Fibroblast of skin of left quadriceps (primary cell): Measurements from ENCODE around the gene HMG20A.

ENCODE experiments used
- DNase-seq, 2 experiments: peaks; one replicate each; pipeline ENCODE4 v3.0.0-alpha.2; 2013; ENCODE audit warnings: low read depth in 2 of 2

Gene HMG20A

GRCh38 chr15:77518458-77518857, 97.8 kb downstream of the HMG20A start:
- no peak for DNase-seq

GRCh38 chr15:77519540-77519939, 98.9 kb downstream of the HMG20A start:
- no peak for DNase-seq

- no peak for DNase-seq
Observed at GRCh38 chr15:77521206-77521605, 100.5 kb downstream of the HMG20A start.

GRCh38 chr15:77525400-77525811, 104.7 kb downstream of the HMG20A start:
- no peak for DNase-seq

- DNase-seq: no peak
Observed at GRCh38 chr15:77525907-77526594, 105.4 kb downstream of the HMG20A start.

GRCh38 chr15:77526595-77527163, 106.0 kb downstream of the HMG20A start:
- DNase-seq: no peak

- peak in 1 of 2 experiments; percentile 25 for DNase-seq
Observed at GRCh38 chr15:77527164-77527778, 106.6 kb downstream of the HMG20A start.

DNA sequence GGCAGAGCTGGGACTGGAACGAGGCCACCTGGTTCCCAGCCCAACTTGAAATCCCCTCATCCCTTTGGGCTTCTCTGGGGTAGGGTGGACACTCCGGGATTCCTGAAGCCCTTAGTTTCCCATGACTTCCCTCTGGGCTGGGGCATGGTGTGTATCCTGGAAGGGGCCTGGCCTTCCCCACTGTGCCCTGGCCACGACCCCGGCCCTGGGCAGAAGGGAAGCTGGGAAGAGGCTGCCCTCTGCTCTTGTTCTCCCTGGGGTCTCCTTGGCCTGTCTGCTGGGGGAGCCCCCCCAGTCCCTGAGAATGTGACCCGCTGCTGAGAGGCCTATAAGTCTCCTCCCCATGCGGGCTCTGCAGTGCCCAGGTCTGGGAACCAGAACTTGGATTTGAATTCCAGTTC, 107.1 kb downstream of the HMG20A start:
- no peak for DNase-seq

DNA sequence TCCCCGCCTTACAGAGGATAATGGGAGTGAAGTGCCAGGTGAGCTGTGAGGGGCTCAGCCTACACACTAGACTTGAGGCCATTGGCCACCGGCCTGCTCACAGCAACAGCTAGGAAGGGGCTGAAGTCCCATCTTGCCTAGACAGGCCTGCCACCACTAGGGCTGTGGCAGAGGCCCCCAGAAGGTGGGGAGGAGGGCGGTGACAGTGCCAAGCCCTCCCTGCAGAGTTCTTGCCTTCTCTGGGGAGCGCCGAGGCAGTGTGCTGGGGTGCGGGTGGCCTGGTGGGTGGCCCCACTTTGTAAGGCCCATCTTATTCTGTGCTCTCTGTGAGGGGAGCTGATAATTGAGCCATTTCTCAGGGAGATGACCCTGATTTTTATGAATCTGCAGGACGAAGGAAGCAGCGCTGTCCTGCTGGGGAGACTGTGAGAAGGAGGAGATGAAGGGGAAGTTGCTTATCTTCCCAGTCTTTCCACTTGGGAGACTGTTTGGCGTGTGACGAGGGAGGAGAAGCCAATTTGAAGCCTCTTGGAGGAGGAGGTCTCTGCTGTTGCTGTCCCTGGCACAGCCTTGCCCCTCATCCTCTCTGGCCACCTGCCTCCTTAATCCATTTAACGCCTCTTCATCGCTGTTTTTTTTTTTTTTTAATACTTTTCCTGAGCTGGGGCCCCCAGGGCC, 107.7 kb downstream of the HMG20A start:
- no peak for DNase-seq

- DNase-seq: no peak
Observed at GRCh38 chr15:77528968-77529319, 108.3 kb downstream of the HMG20A start.

GRCh38 chr15:77529394-77530159, 108.9 kb downstream of the HMG20A start:
- no peak for DNase-seq

DNA sequence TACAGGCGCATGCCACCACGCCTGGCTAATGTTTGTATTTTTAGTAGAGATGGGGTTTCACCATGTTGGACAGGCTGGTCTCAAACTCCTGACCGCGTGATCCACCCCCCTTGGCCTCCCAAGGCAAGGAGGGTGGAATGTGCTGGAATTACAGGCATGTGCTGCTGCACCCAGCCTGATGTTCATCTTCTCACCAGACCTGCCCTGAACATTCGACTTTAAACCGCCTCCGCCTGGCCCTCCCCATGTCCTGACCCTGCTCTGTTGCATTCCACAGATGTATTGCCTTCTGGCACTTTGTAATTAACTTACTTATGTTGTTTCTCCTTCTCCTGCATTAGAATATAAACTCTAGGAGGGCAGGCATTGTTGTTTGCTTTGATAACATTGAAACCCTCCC, 109.9 kb downstream of the HMG20A start:
- DNase-seq: no peak

DNA sequence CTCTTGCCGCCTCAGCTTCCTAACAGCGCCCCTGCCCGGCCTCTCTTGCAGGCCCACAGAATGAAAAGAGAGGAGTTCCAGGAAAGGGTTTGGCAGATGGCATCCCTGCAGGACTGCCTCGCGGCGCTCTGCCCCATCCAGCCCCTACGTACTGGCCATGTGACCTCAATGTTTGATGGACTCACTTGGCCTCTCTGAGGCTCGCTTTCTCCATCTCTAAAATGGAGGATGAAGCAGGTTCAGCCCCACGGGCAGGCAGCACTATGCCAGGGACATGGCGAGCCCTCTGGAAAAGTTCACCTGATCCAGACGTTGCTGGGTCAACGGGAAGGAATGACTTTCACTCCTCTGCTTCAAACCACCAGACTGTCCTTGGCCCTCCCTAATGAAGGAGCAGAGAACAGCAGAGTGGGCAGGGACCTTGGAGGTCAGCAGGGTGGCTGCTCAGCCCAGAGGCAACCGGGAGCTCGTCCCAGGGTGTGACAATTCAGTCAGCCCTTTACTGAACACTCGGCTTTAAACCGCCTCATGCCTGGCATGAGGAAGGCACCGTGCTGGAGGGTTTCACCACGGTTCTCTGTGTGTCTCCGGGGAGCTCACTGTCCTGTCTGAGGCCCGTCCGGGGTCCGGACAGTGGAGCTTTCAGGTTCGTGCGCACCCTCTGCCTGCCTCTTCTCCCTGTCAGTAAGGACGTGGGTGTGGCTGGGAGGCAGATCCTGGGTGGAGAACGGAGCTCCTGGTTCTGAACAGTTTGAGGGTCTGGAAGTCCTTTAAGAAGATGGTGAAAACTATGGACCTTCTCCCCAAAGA, 110.7 kb downstream of the HMG20A start:
- DNase-seq: no peak

DNA sequence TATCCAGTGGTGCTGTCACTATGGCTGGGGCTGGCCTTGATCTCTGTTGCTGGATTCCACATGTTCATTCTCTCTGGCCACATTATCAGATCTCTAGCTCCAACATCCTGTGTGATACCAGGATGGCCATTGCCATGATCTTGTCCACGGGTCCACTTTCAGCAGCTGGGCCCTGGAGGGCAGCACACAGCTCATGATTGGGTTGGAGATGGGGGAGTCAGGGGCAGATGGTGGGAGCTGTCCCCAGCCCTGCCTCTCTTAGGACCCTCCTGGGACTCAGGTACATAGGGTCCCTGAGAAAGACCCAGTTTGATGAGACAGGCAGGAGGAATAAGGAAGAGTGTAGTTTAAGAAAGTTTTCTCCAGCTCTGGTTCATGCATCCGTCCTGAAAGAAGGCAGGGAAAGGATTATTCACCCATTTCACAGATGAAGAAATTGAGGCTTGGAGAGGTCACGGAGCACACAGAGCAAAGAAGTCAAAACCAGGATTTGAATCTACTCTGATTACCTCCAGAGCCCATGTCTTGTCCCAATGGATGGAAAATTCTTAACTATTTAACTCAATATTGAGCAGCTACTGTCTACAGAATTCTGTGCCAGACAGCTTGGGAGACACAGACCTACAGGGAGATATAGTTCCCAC, 111.5 kb downstream of the HMG20A start:
- DNase-seq: no peak

DNA sequence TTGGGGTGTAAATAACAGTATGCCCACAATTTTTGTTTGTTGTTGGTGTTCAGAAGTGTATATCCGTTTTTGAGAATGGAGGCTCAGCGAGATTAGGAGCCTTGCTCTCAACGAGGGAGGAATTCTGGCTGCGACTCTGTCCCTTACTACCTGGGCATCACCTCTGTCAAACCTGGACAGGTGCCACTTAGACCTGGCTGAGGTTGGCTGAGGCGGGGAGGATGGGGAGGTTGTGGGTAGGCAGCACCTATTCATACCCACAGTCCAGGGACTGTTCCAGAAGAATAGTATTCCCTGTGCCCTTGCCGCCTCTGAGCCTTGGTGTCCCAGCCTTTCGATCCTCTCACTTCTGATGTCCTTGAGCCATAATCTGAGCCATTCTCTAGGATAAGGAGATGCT, 112.2 kb downstream of the HMG20A start:
- DNase-seq: no peak

DNA sequence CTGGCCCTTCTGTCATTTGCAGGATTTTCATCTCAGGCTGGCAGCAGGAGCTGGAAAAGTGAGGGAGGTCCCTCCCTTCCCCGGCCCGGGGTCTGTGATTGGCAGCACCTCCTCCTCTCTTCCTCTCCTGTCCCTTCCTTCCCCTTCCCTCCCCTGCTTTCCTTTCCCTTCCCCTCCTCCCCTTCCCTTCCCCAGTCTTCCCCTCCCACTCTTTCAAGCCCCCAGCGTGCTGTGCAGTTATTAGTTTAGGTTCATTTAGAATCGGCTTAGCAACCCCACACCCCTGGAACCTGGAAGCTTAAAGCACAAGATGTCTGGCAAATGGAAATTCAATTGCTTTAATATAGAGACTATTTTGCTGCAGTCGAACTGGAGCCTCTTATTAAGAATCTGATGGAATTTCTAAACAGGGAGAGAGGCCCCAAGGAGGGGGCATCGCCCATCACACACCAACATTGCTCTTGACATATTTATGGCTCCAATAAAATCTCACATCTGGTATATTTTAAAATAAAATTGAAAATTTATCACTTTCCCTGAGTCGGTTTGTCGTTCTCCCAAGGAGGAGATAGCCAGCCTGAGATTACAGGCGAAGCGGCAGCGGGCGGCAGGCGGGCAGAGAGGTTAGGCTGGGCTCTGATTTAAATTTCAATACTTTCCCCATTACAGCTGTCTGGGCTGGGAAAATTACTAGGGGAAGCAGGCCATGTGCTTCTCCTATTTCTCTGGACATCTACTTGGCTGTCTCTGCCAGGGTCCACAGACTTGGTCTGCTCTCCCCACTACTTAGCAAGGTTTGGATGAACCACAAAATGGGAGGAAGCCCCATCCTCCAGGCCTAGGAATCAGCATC, 113.1 kb downstream of the HMG20A start:
- peak in 1 of 2 experiments; percentile 36 for DNase-seq
